GM19452 (cell line): Measurements from ENCODE around the gene SLC26A8.
"Not testable (repeated sequence)": the region's sequence is repeated elsewhere in the genome, so short reads cannot be mapped to it uniquely, and the experiment has no call there.

Experiments
- ATAC-seq: cut with Tn5 transposase; IDR thresholded peaks from one replicate; pipeline ENCODE4 v1.9.1; 2021; ENCODE audit not compliant: unreplicated experiment

Gene SLC26A8

DNA sequence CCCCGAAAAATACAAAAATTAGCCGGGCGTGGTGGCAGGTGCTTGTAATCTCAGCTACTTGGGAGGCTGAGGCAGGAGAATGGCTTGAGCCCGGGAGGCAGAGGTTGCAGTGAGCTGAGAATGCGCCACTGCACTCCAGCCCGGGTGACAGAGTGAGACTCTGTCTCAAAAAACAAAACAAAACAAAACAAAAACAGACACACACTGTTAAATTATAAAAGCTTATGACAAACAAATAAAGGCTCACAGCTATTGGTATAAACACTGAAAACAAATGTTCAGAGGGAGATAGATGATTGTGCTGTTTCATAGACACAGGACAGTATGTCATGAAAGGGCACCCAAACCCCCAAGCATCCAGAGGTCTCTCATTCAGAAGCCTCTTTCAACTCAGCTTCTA, 107.5 kb downstream of the SLC26A8 start:
- not testable (repeated sequence) for ATAC-seq

DNA sequence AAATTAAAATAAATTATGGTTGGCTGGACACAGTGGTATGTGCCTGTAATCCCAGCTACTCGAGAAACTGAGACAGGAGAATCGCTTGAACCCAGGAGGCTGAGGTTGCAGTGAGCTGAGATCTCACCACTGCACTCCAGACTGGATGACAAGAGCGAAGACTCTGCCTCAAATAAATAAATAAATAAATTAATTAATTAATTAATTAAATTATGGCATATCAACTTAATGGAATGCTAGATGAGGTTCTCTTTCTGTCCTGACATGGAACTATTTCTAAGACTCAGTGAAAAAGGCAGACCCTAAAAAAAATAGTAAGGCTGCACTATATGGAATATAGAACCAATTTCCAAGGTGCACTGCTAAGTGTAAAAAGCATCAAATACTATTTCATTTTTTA, 108.4 kb downstream of the SLC26A8 start:
- ATAC-seq = no peak

DNA sequence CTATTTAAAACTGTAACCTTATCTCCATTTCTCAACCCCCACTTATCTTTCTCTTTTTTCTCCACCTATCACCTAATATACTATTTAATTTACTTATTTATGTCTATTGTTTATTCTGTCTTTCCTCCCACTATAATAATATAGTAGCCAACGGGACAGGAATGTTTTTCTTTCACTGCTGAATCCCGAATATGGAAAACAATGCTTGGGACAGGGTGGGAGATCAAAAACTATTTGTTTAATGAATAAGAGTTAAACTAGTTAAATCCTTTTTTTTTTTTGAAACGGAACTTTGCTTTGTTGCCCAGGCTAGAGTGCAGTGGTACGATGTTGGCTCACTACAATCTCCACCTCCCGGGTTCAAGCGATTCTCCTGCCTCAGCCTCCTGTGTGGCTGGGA, 109.9 kb downstream of the SLC26A8 start:
- ATAC-seq = no peak

DNA sequence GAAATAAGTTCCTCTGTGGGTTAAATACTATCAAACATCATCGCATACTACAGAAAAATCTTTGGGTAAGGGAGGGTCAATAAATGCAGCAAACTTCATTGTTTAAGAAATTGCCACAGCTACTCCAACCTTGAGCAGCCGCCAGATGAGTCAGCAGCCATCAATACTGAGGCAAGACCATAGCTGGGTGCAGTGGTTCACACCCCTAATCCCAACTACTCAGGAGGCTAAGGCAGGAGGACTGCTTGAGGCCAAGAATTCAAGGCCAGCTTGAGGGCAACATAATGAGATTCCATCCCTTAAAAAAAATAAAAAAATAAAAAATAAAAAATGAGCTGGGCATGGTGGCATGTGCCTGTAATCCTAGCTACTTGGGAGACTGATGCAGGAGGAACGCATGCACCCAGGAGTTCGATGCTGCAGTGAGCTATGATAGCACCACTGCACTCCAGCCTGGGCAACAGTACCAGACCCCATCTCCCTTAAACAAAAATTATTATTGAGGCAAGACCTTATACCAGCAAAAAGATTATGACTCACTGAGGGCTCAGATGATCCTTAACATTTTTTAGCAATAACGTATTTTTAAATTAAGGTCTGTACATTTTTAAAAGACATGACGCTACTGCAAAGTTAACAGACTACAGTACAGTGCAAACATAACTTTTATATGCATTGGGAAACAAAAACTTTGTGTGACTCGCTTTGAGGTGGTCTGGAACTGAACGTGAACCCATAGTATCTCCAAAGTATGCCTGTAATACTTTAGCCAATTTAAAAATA, 112.4 kb downstream of the SLC26A8 start:
- ATAC-seq = no peak

DNA sequence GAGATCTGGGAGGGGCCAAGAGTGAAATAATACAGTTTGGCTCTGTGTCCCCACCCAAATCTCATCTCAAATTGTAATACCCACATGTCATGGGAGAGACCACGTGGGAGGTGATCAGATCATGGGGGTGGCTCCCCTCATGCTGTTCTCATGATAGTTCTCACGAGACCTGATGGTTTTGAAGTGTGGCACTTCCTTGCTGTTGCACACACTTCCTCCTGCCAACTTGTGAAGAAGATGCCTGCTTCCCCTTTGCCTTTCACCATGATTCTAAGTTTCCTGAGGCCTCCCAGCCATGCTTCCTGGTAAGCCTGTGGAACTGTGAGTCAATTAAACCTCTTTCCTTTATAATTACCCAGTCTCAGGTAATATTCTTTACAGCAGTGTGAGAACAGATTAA, 114.9 kb downstream of the SLC26A8 start:
- ATAC-seq = not testable (repeated sequence)

DNA sequence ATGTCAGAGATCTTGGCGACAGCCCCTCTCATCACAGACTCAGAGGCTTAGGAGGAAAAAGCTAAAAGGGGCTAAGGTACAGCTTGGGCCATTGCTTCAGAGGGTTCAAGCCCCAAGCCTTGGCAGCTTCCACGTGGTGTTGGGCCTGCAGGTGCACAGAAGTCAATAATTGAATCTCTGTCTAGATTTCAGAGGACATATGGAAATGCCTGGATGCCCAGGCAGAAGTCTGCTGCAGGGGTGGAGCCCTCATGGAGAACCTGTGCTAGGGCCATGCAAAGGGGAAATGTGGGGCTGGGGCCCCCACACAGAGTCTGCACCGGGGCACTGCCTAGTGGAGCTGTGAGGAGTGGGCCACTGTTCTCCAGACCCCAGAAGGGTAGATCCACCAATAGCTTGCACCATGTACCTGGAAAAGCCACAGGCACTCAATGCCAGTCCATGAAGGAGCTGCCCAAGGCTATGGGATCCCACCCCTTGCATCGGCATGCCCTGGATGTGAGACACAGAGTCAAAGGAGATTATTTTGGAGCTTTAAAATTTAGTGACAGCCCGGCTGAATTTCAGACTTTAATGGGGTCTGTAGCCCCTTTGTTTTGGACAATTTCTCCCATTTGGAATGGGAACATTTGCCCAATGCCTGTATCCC, 115.6 kb downstream of the SLC26A8 start:
- ATAC-seq = not testable (repeated sequence)

DNA sequence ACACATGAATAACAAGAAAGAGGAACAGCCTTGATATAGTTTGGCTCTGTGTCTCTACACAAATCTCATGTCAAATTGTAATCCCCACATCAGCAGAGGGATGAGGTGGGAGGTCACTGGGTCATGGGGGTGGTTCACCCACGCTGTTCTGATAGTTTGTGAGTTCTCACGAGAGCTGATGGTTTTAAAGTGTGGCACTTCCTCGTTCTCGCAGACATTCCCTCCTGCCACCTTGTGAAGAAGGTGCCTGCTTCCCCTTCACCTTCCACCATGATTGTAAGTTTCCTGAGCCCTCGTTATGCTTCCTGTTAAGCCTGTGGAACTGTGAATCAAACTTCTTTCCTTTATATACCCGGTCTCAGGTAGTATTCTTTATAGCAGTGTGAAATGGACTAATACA, 116.7 kb downstream of the SLC26A8 start:
- ATAC-seq = no peak

DNA sequence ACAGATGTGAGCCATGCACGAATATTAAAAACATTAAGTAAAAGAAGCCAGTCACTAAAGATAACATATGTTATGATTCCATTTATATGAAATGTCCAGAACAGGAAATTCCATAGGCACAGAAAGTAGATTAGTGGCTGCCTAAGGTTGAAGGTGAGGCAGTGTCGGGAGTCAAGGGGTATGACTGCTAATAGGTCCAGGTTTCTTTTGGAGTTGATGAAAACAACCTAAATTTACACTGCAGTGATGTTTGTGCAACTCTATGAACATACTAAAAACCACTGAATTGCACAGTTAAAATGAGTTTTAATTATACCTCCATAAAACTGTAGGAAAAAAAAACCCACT, 118.0 kb downstream of the SLC26A8 start:
- ATAC-seq = no peak

DNA sequence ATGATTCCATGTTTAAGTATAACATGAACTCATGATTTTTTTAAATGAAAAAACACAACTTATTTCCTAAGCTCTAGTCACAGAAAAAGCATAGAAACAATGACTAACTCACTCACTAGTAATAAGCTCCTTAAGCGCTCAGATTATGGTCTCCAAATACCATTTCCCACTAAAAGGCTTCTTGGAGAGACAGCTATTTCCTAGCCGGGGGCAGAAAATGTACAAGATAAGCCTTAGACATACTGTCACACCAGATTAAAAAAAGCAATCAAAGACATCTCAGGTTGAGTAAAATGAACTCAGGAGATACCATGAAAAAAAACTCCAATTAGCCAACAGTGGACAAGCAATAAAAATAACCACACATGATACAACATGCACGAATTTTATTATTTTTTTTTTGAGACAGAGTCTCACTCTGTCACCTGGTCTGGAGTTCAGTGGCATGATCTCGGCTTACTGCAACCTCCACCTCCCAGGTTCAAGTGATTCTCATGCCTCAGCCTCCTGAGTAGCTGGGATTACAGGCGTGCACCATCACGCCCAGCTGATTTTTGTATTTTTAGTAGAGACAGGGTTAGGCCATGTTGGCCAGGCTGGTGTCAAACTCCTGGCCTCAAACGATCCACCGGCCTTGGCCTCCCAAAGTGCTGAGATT, 118.5 kb downstream of the SLC26A8 start:
- no peak for ATAC-seq

DNA sequence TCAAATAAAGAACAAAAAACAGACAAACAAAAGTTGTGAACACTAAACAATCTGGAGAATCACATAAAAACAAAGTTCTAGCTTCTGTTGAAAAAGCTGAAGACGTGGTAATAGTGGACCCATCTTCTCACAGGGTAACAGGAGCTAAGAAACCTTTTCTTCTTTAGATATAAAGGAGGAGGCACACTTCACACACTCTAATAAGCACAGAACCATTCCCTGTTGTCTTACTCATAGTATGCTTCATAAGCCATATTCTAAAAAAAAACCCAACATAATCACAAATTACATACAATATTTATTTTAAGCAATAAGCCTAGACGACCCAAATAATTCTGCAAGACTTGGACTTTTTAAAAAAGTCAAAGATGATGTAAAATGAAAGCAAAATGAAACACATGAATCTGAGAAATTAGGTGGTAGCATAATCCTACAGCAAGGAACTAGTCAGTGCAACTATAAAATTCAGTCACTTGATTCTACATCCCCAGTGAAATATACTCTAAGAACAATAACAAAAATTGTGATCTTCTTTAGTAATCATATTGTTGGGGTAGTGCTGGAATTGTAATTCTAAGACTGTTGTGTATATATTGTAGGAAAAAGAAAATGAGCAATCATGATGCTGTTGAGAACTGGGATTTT, 119.2 kb downstream of the SLC26A8 start:
- no peak for ATAC-seq

DNA sequence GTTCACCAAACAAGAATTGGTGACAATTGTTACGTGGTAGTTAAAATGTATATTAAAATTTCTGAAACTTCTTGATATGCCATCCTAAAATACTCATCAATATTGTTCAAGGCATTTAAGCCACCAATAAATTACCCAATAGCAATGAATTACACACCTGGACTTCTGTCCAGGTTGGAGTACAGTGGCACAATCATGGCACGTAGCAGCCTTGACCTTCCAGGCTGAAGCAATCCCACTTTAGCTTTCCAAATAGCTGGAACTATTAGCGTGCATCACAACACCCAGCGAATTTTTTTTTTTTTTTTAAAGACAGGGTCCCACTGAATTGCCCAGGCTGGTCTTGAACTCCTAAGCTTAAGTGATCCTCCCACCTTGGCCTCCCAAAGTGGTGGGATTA, 120.8 kb downstream of the SLC26A8 start:
- no peak for ATAC-seq

DNA sequence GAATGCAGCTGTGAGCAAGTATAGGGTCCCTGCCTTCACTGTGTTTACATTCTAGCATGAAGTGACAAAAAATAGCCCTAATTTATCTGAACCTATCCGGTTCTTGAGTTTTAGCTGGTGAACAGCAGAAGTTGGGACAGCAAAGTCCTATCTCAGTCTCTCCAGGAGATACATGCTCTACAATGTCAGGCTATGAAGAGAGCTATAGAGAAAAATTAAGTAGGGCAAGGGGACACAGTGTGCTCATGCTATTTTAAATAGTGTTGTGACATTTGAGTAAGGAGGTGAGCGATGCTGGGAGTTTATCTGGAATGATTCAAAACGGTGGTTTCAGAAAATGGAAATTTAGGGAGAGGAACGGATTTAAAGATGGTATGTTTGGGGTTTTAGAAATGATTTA, 124.0 kb downstream of the SLC26A8 start:
- ATAC-seq = no peak

DNA sequence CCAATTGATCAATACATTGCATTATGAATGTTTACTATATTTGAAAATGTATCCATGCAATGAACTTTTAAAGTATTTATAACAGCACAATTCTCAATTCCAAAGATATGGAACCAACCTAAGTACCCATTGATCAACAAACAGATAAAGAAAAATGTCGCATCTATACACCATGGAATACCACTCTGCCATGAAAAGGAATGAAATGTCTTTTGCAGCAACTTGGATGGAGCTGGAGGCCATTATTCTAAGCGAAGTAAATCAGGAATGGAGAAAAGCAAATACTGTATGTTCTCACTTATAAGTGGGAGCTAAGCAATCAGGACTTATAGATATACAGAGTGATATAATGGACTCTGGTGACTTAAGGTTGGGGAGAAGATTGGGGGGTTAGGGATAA, 126.4 kb downstream of the SLC26A8 start:
- no peak for ATAC-seq

DNA sequence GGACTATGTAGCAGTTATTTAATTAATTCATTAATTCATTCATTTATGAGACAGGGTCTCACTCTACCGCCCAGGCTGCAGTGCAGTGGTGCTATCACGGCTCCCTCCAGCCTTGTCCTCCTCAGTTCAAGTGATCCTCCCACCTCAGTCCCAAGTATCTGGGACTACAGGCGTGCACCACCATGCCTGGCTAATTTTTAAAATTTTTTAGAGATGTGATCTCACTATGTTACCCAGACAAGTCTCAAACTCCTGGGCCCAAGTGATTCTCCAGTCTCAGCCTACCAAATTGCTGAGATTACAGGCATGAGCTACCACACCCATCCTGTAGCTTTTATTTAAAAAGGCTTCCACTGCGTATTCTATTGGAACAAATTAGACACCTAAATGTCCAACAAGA, 127.0 kb downstream of the SLC26A8 start:
- no peak for ATAC-seq

DNA sequence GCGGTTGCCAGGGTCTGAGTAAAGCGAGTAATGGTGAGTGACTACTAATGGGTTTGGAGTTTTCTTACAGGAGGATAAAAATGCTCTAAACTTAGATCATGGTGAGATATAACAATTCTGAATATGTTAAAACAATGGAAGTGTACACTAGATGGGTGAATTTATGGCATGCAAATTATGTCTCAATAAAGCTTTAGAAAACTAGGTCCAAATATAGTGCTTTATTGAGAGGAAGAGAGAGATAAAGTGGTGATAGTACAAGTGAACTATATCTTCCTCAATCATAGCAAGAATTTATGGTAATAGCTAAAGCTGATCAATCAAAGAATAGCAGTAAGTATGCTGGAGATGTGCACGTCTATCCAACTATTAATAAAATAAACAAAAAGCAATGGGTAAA, 127.4 kb downstream of the SLC26A8 start:
- ATAC-seq = no peak

DNA sequence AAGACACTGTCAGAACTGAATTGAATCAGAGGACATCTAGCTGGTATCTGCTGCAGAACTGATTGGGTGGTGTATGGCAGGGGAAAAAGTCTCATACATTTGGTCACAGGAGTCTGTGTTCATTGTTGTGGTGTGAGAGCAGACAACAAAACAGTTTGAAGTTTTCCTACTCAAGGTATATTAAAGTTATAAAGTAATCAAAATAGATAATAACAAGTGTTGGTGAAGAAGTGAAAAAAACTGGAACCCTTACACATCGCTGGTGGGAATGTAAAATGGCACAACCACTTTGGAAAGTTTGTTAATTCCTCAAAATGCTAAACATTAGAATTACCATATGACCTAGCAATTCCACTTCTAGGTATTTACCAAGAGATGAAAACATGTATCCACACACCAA, 128.2 kb downstream of the SLC26A8 start:
- no peak for ATAC-seq

DNA sequence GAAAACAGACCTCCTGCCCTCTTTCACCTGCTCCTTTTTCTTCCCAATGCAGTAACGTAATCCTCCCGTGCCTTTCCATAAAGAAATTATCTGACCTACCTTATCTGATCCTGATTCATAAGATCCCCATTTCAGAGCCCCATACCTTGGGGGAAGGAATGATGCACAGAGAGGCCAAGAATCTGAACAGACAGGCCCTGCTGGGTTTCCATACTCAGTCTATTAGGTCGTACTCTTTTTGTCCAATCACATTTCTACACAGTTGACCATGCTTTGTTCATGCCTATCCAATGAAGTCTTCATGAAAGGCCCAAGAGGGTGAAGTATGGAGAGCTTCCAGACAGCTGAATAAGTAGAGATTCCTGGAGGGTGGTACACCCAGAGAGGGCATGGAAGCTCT, 128.9 kb downstream of the SLC26A8 start:
- no peak for ATAC-seq

DNA sequence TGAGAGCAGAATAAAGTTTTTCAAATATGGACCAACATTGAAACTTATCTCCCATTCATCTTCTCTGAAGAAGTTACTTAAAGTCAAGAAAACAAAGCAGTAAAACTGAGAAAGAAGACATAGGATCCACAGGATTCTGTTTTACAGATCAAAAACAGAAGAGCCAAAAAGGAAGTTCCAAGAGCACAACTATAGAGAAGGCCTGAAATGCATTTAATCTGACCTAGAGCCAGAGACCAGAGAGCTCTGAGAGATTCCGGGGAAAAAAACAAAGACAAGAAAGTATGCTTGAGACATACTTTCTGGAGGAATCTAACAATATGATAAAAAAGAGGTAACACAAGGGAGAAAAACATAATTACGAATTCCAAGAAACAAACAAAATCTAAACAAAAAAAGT, 129.7 kb downstream of the SLC26A8 start:
- no peak for ATAC-seq
